Vagina (tissue), 2 donors: ENCODE results near the gene F12. TPM values are rescaled to one million over a fixed set of nuclear protein-coding genes. Genes with fewer than 3 reads are reported as not detected.
A peak's percentile ranks its signal among the peaks of the same experiment; 100 is the strongest.

Source experiments
- DNase-seq, 2 donors: peaks; one replicate each; pipeline ENCODE4 v3.0.0-alpha.2; 2017; ENCODE audit errors: extremely low spot score in 2 of 2
- H3K27ac ChIP-seq: fragments of 200-600 bp; sonication (generic); one replicate; pipeline ENCODE4 v1.5.1; 2019
- H3K27me3 ChIP-seq: fragments of 200-600 bp; sonication (generic); one replicate; pipeline ENCODE4 v1.5.1; 2019
- H3K36me3 ChIP-seq, 2 donors: fragments of 200-600 bp; sonication (generic); one replicate each; pipeline ENCODE4 v1.5.1; 2017 to 2019
- H3K4me1 ChIP-seq: fragments of 200-600 bp; sonication (generic); one replicate; pipeline ENCODE4 v1.5.1; 2019
- H3K4me3 ChIP-seq, 2 donors: fragments of 200-600 bp; sonication (generic); 1 replicate in 1 of 2; 2 replicates in 1 of 2; pipeline ENCODE4 v1.5.1; 2016 to 2019
- H3K9me3 ChIP-seq: fragments of 200-600 bp; sonication (generic); one replicate; pipeline ENCODE4 v1.5.1; 2019
- POLR2A ChIP-seq, 2 donors: fragments of 450-650 bp; IDR thresholded peaks; one replicate each; pipeline ENCODE4 v1.6.1; 2017; ENCODE audit warnings: antibody characterized with exemption in 2 of 2, mild to moderate bottlenecking in 2 of 2, moderate library complexity in 2 of 2
- POLR2AphosphoS5 ChIP-seq, 2 donors: sonication (generic); formaldehyde crosslinking; IDR thresholded peaks; one replicate each; pipeline ENCODE4 v1.9.0; 2017; ENCODE audit warnings: antibody characterized with exemption in 2 of 2, mild to moderate bottlenecking in 2 of 2, low read depth in 1 of 2; ENCODE audit not compliant: insufficient read depth in 1 of 2
- intact Hi-C: fragments of 100-400 bp; cut with DNase I; formaldehyde crosslinking; loops from one replicate; pipeline ENCODE4 v1.15.1; 2023
- total RNA-seq: library from RNA; depleted of rRNA; stranded (reverse); fragments of >200 nt; gene quantifications from one replicate; pipeline ENCODE4 v1.2.3, GENCODE V29; 2016
- TF ChIP-seq, protein P1 (sequence below), 3 experiments: fragments of 450-650 bp in 2 of 3; fragments of 200-600 bp in 1 of 3; sonication (generic) in 1 of 3; IDR thresholded peaks; one replicate each; pipeline ENCODE4 v1.5.1; 2017 to 2019; ENCODE audit warnings: antibody characterized with exemption in 3 of 3, mild to moderate bottlenecking in 2 of 3, moderate library complexity in 2 of 3

F12 gene
- total RNA-seq, 1 donor from 2014 or later: 5.2 TPM

GRCh38 chr5:177358370-177358819, 51.0 kb downstream of the F12 start:
- H3K9me3 ChIP-seq: no peaks in the 10 kb centered on the region
- peak overlapping the region; percentile 32 to 45 for H3K4me3 ChIP-seq
- no peak for DNase-seq
- TF ChIP-seq POLR2A (IDR thresholded peaks at IDR 0.05) (no peak), POLR2AphosphoS5 (IDR thresholded peaks at IDR 0.05; ENCODE audit: insufficient read depth in 1 of 2, low read depth in 1 of 2) (no peak)
- TF ChIP-seq, protein P1, sequence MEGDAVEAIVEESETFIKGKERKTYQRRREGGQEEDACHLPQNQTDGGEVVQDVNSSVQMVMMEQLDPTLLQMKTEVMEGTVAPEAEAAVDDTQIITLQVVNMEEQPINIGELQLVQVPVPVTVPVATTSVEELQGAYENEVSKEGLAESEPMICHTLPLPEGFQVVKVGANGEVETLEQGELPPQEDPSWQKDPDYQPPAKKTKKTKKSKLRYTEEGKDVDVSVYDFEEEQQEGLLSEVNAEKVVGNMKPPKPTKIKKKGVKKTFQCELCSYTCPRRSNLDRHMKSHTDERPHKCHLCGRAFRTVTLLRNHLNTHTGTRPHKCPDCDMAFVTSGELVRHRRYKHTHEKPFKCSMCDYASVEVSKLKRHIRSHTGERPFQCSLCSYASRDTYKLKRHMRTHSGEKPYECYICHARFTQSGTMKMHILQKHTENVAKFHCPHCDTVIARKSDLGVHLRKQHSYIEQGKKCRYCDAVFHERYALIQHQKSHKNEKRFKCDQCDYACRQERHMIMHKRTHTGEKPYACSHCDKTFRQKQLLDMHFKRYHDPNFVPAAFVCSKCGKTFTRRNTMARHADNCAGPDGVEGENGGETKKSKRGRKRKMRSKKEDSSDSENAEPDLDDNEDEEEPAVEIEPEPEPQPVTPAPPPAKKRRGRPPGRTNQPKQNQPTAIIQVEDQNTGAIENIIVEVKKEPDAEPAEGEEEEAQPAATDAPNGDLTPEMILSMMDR (IDR thresholded peaks at IDR 0.05): no peak
- no peak overlapping the region for H3K27ac ChIP-seq
- no peaks in the 10 kb centered on the region for H3K27me3 ChIP-seq
- intact Hi-C loops: no loop called here
- H3K4me1 ChIP-seq: peaks cover 26% of the 10 kb centered on the region
- H3K36me3 ChIP-seq: no peaks in the 10 kb centered on the region

DNA sequence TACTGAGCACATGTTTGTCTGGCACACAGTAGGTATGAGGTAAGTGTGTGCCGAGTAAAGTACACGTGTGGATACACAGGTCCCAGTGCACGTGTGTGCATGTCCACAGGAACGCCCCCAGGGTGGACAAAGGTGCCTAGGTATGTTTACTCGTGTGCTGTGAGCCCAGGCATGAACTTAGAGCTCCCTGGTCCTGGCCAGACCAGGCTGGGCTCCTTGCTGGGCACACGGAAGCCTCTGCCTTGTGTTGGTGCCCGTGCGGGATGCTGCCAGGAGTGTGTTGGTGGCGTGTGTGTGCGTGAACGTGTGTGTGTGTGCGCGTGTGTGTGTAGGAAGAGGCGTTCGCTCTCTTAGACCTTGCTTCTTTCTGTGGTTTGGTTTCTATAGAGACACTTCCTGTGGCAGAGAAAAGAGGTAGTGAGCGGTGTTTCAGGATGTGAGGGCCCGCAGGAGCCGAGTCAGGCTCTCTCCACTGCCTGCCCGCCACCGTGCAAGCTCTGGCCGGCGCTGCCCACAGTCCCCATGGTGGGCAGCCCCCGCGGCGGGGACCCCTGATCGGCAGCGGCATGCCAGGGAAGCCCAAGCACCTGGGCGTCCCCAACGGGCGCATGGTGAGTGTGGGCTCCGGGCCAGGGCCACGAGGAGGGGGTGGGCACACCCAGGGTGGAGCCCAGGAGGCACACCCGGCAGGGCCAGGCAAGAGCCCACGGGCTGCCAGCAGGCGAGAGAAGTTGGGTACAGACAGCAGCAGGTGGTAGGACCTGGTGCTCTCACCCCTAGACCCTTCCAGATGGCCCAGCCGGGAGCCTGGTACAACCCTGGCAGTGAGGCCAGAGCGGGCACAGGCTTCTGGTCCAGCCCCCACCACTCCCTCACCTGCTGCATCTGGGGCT, 51.7 kb downstream of the F12 start, which contains the start of gene RGS14:
Gene RGS14 (plus strand): TSS at position 466 of the 893 bp plus-strand sequence. CDS start 101 bp downstream, at position 567.
- DNase-seq: no peak
- Histone ChIP-seq H3K27me3 (no peaks in the 10 kb centered on the region), H3K9me3 (no peaks in the 10 kb centered on the region), H3K27ac (no peak within 1 kb of the TSS), H3K36me3 (no peaks in the 10 kb centered on the region), H3K4me3 (peak within 1 kb of the TSS; percentile 32 to 45), H3K4me1 (peaks cover 22% of the 10 kb centered on the region)
- intact Hi-C loops: no loop called here
- TF ChIP-seq, protein P1 (IDR thresholded peaks at IDR 0.05): no peak
- TF ChIP-seq POLR2AphosphoS5 (IDR thresholded peaks at IDR 0.05; ENCODE audit: insufficient read depth in 1 of 2, low read depth in 1 of 2): peak in 1 of 2 donors; percentile 52

GRCh38 chr5:177357146-177357458, 52.3 kb downstream of the F12 start:
- no peaks in the 10 kb centered on the region for H3K27me3 ChIP-seq
- no peaks in the 10 kb centered on the region for H3K36me3 ChIP-seq
- peaks cover 18% of the 10 kb centered on the region for H3K4me1 ChIP-seq
- intact Hi-C loops: no loop called here
- no peak for DNase-seq
- no peaks in the 10 kb centered on the region for H3K9me3 ChIP-seq
- no peak overlapping the region for H3K27ac ChIP-seq
- TF ChIP-seq POLR2AphosphoS5 (IDR thresholded peaks at IDR 0.05; ENCODE audit: insufficient read depth in 1 of 2, low read depth in 1 of 2) (no peak), POLR2A (IDR thresholded peaks at IDR 0.05) (no peak)
- TF ChIP-seq, protein P1 (IDR thresholded peaks at IDR 0.05): no peak
- no peak overlapping the region for H3K4me3 ChIP-seq

DNA sequence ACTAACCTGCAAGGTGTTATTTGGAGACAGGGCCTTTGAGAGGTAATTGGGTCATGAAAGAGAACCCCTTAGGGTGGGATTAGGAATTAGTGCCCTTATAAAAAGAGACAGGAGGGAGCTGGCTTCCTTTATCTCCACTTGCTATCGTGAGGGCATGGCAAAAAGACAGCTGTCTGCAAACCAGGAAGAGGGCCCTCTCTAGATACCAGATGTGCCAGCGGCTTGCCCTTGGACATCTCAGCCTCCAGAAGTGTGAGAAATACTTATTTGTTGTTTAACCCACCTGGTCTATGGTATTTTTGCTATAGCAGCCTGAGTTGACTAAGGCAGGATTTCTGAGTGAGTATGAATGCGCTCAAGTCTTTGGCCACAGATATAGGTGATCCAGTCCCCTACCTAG, 52.6 kb downstream of the F12 start:
- Histone ChIP-seq H3K27me3 (no peaks in the 10 kb centered on the region), H3K4me3 (no peak overlapping the region), H3K36me3 (no peaks in the 10 kb centered on the region), H3K9me3 (no peaks in the 10 kb centered on the region), H3K4me1 (peaks cover 16% of the 10 kb centered on the region), H3K27ac (no peak overlapping the region)
- intact Hi-C loops: no loop called here
- no peak for DNase-seq
- no peak for TF ChIP-seq POLR2AphosphoS5 (IDR thresholded peaks at IDR 0.05; ENCODE audit: insufficient read depth in 1 of 2, low read depth in 1 of 2)
- no peak for TF ChIP-seq POLR2A (IDR thresholded peaks at IDR 0.05)
- TF ChIP-seq, protein P1 (IDR thresholded peaks at IDR 0.05): no peak

GRCh38 chr5:177355868-177356168, 53.5 kb downstream of the F12 start:
- Histone ChIP-seq H3K4me1 (peaks cover 16% of the 10 kb centered on the region), H3K4me3 (no peak overlapping the region), H3K27me3 (no peaks in the 10 kb centered on the region), H3K36me3 (no peaks in the 10 kb centered on the region), H3K9me3 (no peaks in the 10 kb centered on the region), H3K27ac (no peak overlapping the region)
- TF ChIP-seq POLR2AphosphoS5 (IDR thresholded peaks at IDR 0.05; ENCODE audit: insufficient read depth in 1 of 2, low read depth in 1 of 2) (no peak), POLR2A (IDR thresholded peaks at IDR 0.05) (no peak)
- TF ChIP-seq, protein P1 (IDR thresholded peaks at IDR 0.05): no peak
- intact Hi-C loops: no loop called here
- DNase-seq: no peak
